Midbrain (tissue), 1 donor: ENCODE results near the gene SLC16A9.

Experiments
- DNase-seq: peaks from one replicate; lab custom pipeline; 2025; lab: John Stamatoyannopoulos, UW

Gene SLC16A9

GRCh38 chr10:59718257-59718656 is 8.6 kb upstream of the SLC16A9 start:
- no peak for DNase-seq

DNA sequence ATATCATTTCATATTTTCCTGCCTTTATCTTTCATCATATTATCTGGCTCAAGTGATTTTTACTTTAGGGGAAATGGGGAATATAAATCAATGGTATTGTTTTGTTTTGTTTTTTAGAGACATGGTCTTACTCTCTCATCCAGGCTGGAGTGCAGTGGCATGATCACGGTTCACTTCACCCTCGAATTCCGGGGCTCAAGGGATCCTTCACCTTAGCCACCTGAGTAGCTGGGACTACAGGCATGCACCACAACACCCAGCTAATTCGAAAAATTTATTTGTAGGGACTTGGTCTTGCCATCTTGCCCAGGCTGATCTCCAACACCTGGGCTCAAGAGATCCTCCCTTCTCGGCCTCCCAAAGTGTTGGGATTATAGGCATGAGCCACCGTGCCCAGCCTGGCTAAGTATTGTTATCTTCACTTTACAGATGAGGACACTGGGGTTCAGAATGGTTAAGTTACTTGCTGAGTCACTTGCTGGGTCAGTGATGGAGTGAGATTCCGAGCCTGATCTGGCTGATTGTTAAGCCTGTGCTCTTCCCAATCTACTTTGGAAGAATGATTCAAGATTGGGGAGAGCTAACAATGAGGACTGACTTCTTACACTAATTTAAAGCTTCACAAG is 3.7 kb upstream of the SLC16A9 start:
- DNase-seq = no peak

- DNase-seq = no peak
Measured at GRCh38 chr10:59711871-59712494, 2.3 kb upstream of the SLC16A9 start.

DNA sequence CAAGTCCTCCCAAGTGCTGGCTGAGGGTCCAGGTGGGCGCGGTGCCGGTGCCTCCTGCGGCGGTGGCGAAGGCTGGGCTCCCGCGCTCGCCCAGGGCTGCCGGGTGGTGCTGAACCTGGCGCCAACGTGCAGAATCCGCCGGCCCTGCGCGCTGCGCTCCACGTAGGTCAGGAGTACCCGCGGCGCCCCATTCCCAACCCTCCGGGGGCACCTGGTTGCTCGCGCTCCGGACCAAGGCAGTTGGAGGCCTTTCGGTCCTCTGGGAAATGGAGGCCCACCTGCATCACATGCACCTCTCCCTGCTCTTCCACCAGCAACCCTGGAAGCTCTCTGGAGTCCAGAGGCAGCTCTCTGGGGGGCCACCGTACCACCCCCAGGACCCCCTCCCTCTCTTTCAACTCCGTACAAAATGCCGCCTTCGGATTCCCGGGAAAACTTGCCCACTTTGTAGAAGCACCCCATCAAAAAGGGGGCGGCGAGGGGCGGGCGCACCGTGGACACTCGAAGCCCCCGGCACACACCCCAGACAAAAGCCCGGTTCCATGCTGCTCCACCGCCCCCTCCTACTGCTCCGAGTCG is 745 bp downstream of the SLC16A9 start:
- DNase-seq = no peak

DNA sequence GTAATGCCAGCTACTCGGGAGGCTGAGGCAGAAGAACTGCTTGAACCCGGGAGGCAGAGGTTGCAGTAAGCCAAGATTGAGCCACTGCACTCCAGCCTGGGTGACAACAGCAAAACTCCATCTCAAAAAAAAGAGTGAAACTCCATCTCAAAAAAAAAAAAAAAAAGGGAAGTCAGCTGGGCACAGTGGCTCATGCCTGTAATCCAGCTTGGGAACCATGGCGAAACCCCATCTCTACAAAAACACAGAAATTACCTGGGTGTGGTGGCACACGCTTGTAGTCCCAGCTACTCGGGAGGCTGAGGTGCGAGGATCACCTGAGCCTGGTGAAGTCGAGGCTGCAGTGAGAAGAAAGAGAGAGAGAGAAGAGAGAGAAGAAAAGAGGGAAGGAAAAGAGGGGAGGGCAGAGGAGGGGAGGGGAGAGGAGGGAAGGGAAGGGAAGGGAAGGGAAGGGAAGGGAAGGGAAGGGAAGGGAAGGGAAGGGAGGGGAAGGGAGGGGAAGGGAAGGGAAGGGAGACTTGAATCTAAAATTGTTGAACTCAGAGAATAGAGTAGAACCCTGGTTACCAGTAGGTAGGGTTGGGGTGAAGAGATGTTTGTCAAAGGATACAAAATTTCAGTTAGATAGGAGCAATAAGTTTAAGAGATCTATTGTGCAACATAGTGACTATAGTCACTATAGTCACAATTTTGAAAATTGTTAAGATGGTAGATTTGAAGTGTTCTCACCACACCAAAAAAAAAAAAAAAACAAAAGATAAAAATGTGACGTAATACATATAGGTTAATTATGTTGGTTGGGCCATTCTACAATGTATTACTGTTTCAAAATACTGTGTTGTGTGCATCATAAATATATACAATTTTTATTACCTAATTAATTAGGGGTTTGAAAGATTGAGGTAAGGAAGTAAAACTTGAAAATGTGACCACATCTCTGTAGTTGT is 2.5 kb downstream of the SLC16A9 start:
- no peak for DNase-seq

- no peak for DNase-seq
Measured at GRCh38 chr10:59705931-59706330, 3.7 kb downstream of the SLC16A9 start.

DNA sequence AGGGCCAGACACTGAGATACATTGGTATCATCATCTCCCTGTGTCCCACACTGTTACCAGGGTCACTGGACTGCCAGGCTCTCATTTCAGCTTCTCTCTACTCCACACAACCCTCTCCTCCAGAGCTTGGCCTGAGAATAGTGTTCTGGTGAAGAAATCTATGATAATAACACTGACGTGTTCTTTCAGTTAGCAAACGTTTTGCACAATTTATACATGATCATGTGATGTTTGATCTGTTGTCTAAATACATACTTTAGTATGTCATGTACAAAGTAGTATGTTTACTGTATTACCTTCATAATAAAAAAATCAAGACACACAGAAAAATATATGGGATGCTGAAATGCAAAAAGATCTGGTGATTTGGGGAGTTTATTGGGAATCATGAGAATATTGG is 5.0 kb downstream of the SLC16A9 start:
- DNase-seq = no peak

DNA sequence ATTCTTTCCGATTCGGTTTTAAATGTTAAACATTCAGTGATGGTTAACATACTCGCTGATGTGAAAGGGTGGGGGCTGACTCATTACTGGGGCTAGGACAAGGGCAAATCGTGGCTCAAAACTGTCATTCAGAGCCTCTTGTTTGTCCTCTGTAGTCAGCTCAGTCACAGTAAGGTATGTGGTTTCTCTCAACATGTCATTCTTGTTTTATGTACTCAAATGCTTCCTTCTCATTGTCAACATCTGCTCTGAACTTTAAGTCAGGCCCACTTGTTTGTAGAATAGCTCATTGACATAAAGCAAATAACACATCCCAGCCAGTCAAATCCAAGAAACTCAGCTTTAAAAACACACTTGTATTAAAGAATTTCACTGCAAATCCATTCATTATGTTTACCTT is 7.3 kb downstream of the SLC16A9 start:
- no peak for DNase-seq

- DNase-seq = no peak
Measured at GRCh38 chr10:59700709-59701108, 8.9 kb downstream of the SLC16A9 start.

GRCh38 chr10:59698326-59698725 is 11.3 kb downstream of the SLC16A9 start:
- DNase-seq = peak; percentile 22

GRCh38 chr10:59695637-59696036 is 14.0 kb downstream of the SLC16A9 start:
- no peak for DNase-seq

GRCh38 chr10:59694936-59695335 is 14.7 kb downstream of the SLC16A9 start:
- DNase-seq = no peak

GRCh38 chr10:59692113-59692512 is 17.5 kb downstream of the SLC16A9 start:
- DNase-seq = no peak

DNA sequence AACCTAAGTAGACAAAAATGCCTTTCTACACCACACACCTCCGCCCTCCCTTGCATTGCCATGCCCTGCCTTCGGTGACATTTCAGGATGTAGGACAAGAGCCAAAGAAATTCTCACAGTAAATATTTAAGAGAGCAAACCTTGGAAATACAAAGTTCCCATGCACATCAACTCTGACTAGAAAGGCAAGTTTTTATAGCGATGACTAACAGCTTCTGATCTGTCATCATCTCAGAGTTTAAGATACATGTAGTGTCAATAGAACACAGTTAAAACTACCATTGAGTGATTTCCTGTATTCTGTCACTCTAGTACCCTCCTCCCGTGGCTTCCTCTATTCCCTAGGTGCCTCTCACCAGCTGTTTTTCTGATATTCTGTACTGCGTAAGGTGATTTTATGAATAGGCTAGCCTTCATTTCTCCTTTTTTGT is 20.7 kb downstream of the SLC16A9 start:
- DNase-seq = no peak

GRCh38 chr10:59687657-59688056 is 22.0 kb downstream of the SLC16A9 start:
- no peak for DNase-seq

DNA sequence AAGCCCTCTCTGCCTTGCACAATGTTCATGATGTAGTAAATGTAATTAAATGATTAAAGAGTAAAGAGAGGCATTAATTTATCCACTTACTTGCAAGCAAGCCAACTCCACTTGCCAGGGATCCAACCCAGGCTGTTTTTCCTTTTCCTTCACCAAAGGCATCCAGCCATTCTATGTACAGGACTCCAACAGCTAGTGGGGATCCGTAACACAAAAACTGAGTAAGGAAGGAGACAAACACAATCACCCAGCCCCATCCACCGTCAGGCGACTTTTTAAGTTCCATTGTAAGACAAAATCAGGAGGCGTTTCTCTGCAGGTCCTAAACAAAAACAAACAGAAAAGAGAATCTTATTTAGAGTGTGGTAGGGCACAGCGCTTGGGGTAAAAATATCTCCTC is 25.6 kb downstream of the SLC16A9 start:
- DNase-seq = no peak

DNA sequence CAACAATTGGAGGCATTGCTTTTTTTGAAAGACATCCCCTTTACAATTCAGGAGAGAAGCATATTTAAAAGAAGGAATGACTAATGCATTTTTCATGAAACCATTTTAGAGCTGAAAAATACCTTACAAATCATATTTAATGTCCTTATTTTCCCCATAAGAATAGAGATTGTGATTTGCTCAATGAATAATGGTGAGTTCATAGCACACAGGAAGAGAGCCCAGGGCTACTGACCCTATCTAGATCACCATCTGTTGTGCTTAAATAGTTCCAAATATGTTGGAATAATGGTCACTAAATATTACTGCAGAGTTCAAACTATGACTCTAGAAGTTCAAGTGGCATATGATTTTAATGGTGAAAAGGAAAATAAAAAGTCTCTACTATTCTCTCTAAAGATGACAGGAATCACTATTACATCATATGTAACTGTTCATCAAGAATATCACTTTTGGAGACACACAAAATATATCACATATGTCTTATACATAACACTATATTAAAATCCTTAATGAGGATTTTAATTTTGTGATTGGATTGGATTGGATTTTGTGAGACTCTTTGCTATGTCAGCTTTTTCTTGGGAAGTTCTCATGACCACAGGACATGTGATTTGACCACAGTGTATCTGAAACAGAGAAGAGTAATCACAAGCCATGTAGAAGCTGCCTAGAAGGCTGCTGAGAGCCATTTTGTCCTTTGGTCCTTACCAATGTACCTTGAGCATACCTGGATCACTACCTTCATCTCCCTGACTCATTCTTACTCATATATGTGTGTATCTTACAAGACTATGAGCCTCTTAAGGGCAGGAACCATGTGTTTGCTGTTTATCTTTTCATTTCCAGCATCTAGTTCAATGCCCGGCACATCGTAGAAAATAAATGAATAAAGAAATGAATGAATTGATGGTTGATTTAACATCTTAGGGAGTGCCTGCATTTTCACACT is 26.4 kb downstream of the SLC16A9 start:
- DNase-seq = no peak

- DNase-seq = no peak
Measured at GRCh38 chr10:59680199-59680598, 29.5 kb downstream of the SLC16A9 start.

- DNase-seq = no peak
Measured at GRCh38 chr10:59678884-59679301, 30.8 kb downstream of the SLC16A9 start.

DNA sequence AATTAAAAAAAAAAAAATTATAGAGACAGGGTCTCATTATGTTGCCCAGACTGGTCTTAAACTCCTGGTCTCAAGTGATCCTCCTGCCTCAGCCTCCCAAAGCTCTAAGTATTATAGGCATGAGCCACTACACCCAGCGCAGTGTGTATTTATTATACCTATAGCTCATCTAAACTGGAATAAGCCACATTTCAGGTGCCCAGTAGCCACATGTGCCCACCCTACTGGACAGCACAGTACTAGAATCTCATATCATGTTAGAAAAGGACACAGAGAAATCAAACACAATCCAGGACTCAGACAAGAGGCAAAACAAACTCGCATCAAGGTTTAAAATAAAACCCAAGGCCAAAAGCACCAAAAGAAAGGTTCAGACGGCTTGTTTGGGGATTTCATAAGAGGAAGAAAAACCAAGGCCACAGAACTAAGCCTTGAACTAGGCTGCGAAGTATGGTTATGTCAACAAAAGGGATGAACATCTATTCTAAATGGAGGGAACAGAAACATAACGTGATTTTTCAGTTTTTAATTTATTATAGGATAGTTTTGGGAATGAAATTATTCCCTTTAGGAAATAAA is 32.3 kb downstream of the SLC16A9 start:
- DNase-seq = no peak

- no peak for DNase-seq
Measured at GRCh38 chr10:59675812-59676211, 33.8 kb downstream of the SLC16A9 start.
